ENCODE results near the gene YY1.
A peak's percentile ranks its signal among the peaks of the same experiment; 100 is the strongest.
"Not testable (repeated sequence)": the region's sequence is repeated elsewhere in the genome, so short reads cannot be mapped to it uniquely, and the experiment has no call there.

Gene YY1

GRCh38 chr14:100291305-100292075 is 52.5 kb downstream of the YY1 start:
- in situ Hi-C loops (cut with HindIII; ENCODE audit: low pct_ligation_motif_present, low pct_unique_long_range_greater_than_20kb, low sequenced_read_pairs) = no loop called here
- DNase-seq = no peak

GRCh38 chr14:100292301-100292775 is 53.4 kb downstream of the YY1 start:
- no peak for DNase-seq
- in situ Hi-C loops (cut with HindIII; ENCODE audit: low pct_ligation_motif_present, low pct_unique_long_range_greater_than_20kb, low sequenced_read_pairs) = no loop called here

- DNase-seq = no peak
- in situ Hi-C loops (cut with HindIII; ENCODE audit: low pct_ligation_motif_present, low pct_unique_long_range_greater_than_20kb, low sequenced_read_pairs) = no loop called here
Observed at GRCh38 chr14:100292776-100293461, 54.0 kb downstream of the YY1 start.

- in situ Hi-C loops (cut with HindIII; ENCODE audit: low pct_ligation_motif_present, low pct_unique_long_range_greater_than_20kb, low sequenced_read_pairs) = no loop called here
- DNase-seq = no peak
Observed at GRCh38 chr14:100293497-100294212, 54.7 kb downstream of the YY1 start.

GRCh38 chr14:100294213-100294962 is 55.4 kb downstream of the YY1 start:
- in situ Hi-C loops (cut with HindIII; ENCODE audit: low pct_ligation_motif_present, low pct_unique_long_range_greater_than_20kb, low sequenced_read_pairs) = no loop called here
- DNase-seq = no peak

- in situ Hi-C loops (cut with HindIII; ENCODE audit: low pct_ligation_motif_present, low pct_unique_long_range_greater_than_20kb, low sequenced_read_pairs) = no loop called here
- no peak for DNase-seq
Observed at GRCh38 chr14:100294963-100295330, 56.0 kb downstream of the YY1 start.

GRCh38 chr14:100295376-100296105 is 56.6 kb downstream of the YY1 start:
- in situ Hi-C loops (cut with HindIII; ENCODE audit: low pct_ligation_motif_present, low pct_unique_long_range_greater_than_20kb, low sequenced_read_pairs) = no loop called here
- DNase-seq = no peak

GRCh38 chr14:100296106-100296651 is 57.2 kb downstream of the YY1 start:
- DNase-seq = no peak
- in situ Hi-C loops (cut with HindIII; ENCODE audit: low pct_ligation_motif_present, low pct_unique_long_range_greater_than_20kb, low sequenced_read_pairs) = no loop called here

- DNase-seq; in situ Hi-C loops (cut with HindIII; ENCODE audit: low pct_ligation_motif_present, low pct_unique_long_range_greater_than_20kb, low sequenced_read_pairs): not testable (repeated sequence)
Observed at GRCh38 chr14:100296729-100297128, 57.8 kb downstream of the YY1 start.

GRCh38 chr14:100297320-100298300 is 58.7 kb downstream of the YY1 start:
- DNase-seq = no peak
- in situ Hi-C loops (cut with HindIII; ENCODE audit: low pct_ligation_motif_present, low pct_unique_long_range_greater_than_20kb, low sequenced_read_pairs) = no loop called here

GRCh38 chr14:100298551-100299237 is 59.8 kb downstream of the YY1 start:
- in situ Hi-C loops (cut with HindIII; ENCODE audit: low pct_ligation_motif_present, low pct_unique_long_range_greater_than_20kb, low sequenced_read_pairs) = no loop called here
- DNase-seq = no peak

GRCh38 chr14:100299238-100299560 is 60.3 kb downstream of the YY1 start:
- DNase-seq = no peak
- in situ Hi-C loops (cut with HindIII; ENCODE audit: low pct_ligation_motif_present, low pct_unique_long_range_greater_than_20kb, low sequenced_read_pairs) = no loop called here

- DNase-seq = no peak
- in situ Hi-C loops (cut with HindIII; ENCODE audit: low pct_ligation_motif_present, low pct_unique_long_range_greater_than_20kb, low sequenced_read_pairs) = no loop called here
Observed at GRCh38 chr14:100302616-100303015, 63.7 kb downstream of the YY1 start.

GRCh38 chr14:100303179-100303578 is 64.2 kb downstream of the YY1 start:
- in situ Hi-C loops (cut with HindIII; ENCODE audit: low pct_ligation_motif_present, low pct_unique_long_range_greater_than_20kb, low sequenced_read_pairs) = no loop called here
- peak; percentile 34 for DNase-seq

- no peak for DNase-seq
- in situ Hi-C loops (cut with HindIII; ENCODE audit: low pct_ligation_motif_present, low pct_unique_long_range_greater_than_20kb, low sequenced_read_pairs) = no loop called here
Observed at GRCh38 chr14:100303925-100304324, 65.0 kb downstream of the YY1 start.

- peak; percentile 52 for DNase-seq
- in situ Hi-C loops (cut with HindIII; ENCODE audit: low pct_ligation_motif_present, low pct_unique_long_range_greater_than_20kb, low sequenced_read_pairs) = no loop called here
Observed at GRCh38 chr14:100304825-100305323, 65.9 kb downstream of the YY1 start.
